ENCODE results near the gene MAML3. TPM values are rescaled to one million over a fixed set of nuclear protein-coding genes. Genes with fewer than 3 reads are reported as not detected.

The MAML3 gene
- total and polyA plus RNA-seq, 7 experiments from 2014 or later: 0.53 to 9.4 (median 3.3) TPM

Other genes starting within 250 kb of the MAML3 start
- gene SCOC, start 219.5 kb upstream of the MAML3 start, total RNA-seq: 10 to 100 TPM in 4 of 5 experiments, 1 to 10 TPM in 1; 9.3 to 26.3 (median 22.6) TPM
- gene SCOC, start 219.5 kb upstream of the MAML3 start, polyA plus RNA-seq: 10 to 100 TPM; 27.2 to 44.4 TPM

All from naive thymus-derived CD4-positive, alpha-beta T cell (primary cell).